IPS-20b (cell line): ENCODE results near the gene CTBP1.

Experiments used
- H3K27ac ChIP-seq: one replicate; pipeline ENCODE4 v1.5.1; 2013; ENCODE audit warnings: low read length
- H3K27me3 ChIP-seq: 2 replicates; pipeline ENCODE4 v1.6.1; 2013; ENCODE audit warnings: mild to moderate bottlenecking, low read length, inconsistent platforms; ENCODE audit not compliant: insufficient read depth
- H3K36me3 ChIP-seq: 2 replicates; pipeline ENCODE4 v1.6.1; 2013; ENCODE audit warnings: low read depth, mild to moderate bottlenecking, inconsistent platforms, low read length, moderate library complexity; ENCODE audit not compliant: insufficient read depth
- H3K4me1 ChIP-seq: 2 replicates; pipeline ENCODE4 v1.6.1; 2013; ENCODE audit warnings: mild to moderate bottlenecking, control low read depth, inconsistent platforms, low read length, moderate library complexity; ENCODE audit not compliant: insufficient read depth
- H3K4me3 ChIP-seq: 2 replicates; pipeline ENCODE4 v1.5.1; 2013; ENCODE audit warnings: mild to moderate bottlenecking, low read length, inconsistent platforms
- H3K9ac ChIP-seq: 2 replicates; pipeline ENCODE4 v1.6.1; 2013; ENCODE audit warnings: low read depth, mild to moderate bottlenecking, inconsistent platforms, low read length, moderate library complexity
- H3K9me3 ChIP-seq: 2 replicates; pipeline ENCODE4 v1.6.1; 2013; ENCODE audit warnings: mild to moderate bottlenecking, low read depth, low read length, inconsistent platforms; ENCODE audit not compliant: insufficient read depth

The CTBP1 gene

GRCh38 chr4:1208970-1209704, 39.8 kb downstream of the CTBP1 start:
- Histone ChIP-seq H3K27me3 (no peaks in the 10 kb centered on the region), H3K36me3 (peaks cover 22% of the 10 kb centered on the region), H3K4me1 (no peaks in the 10 kb centered on the region), H3K9ac (no peak overlapping the region), H3K9me3 (no peaks in the 10 kb centered on the region), H3K4me3 (no peak overlapping the region), H3K27ac (no peak overlapping the region)

DNA sequence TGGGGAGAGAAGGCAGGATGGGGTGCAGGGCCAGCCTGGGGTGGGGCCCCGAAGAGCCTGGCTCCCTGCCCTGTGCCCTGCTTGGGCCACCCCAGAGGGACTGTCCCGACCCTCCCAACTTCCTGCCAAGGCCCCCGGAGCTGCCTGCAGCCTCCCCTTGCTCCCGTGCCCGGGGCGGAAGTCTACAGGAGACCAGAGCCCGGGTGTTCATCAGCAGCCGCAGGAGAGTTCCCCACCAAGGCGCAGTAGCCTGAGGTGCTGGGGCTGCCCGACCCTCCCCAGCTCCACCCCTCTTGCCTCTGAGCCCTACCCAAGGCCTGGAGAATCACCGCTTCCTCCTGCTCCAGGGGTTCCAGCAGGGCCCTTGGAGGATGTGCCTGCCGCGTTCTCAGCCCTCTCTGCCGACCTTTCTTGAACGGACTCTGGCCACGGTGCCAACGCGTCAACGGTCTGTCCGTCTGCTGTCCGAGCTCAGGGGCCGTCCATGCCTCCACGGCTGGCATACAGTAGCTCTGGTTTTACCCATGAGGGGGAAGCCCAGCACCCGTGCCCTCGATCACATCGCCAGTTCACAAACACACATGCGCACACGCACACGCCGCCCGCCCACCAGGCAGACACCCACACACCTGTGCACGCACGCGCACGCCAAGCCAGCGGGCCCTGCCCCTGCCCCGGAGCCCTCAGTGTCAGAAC, 40.5 kb downstream of the CTBP1 start:
- H3K27me3 ChIP-seq: no peaks in the 10 kb centered on the region
- H3K9me3 ChIP-seq: no peaks in the 10 kb centered on the region
- H3K9ac ChIP-seq: no peak overlapping the region
- no peaks in the 10 kb centered on the region for H3K4me1 ChIP-seq
- no peak overlapping the region for H3K4me3 ChIP-seq
- H3K36me3 ChIP-seq: peaks cover 18% of the 10 kb centered on the region
- no peak overlapping the region for H3K27ac ChIP-seq

- Histone ChIP-seq H3K4me3 (no peak overlapping the region), H3K4me1 (no peaks in the 10 kb centered on the region), H3K9ac (no peak overlapping the region), H3K9me3 (no peaks in the 10 kb centered on the region), H3K27me3 (no peaks in the 10 kb centered on the region), H3K27ac (no peak overlapping the region), H3K36me3 (peaks cover 12% of the 10 kb centered on the region)
Observed at GRCh38 chr4:1207603-1208265, 41.2 kb downstream of the CTBP1 start.

- Histone ChIP-seq H3K9me3 (no peaks in the 10 kb centered on the region), H3K4me3 (no peak overlapping the region), H3K27me3 (no peaks in the 10 kb centered on the region), H3K9ac (no peak overlapping the region), H3K4me1 (no peaks in the 10 kb centered on the region), H3K27ac (no peak overlapping the region), H3K36me3 (peaks cover 8% of the 10 kb centered on the region)
Observed at GRCh38 chr4:1207157-1207470, 41.8 kb downstream of the CTBP1 start.

GRCh38 chr4:1206299-1207156, 42.4 kb downstream of the CTBP1 start:
- H3K27ac ChIP-seq: no peak overlapping the region

GRCh38 chr4:1205586-1206298, 43.2 kb downstream of the CTBP1 start:
- Histone ChIP-seq H3K27me3 (no peaks in the 10 kb centered on the region), H3K4me3 (no peak overlapping the region), H3K9me3 (no peaks in the 10 kb centered on the region), H3K4me1 (no peaks in the 10 kb centered on the region), H3K36me3 (no peaks in the 10 kb centered on the region), H3K9ac (no peak overlapping the region), H3K27ac (no peak overlapping the region)

More at GRCh38 chr4:1206299-1207156, 42.4 kb downstream of the CTBP1 start:
- Histone ChIP-seq H3K9me3 (no peaks in the 10 kb centered on the region), H3K36me3 (peaks cover 5% of the 10 kb centered on the region), H3K4me1 (no peaks in the 10 kb centered on the region), H3K9ac (no peak overlapping the region), H3K4me3 (no peak overlapping the region), H3K27me3 (no peaks in the 10 kb centered on the region)

- Histone ChIP-seq H3K27me3 (no peaks in the 10 kb centered on the region), H3K4me3 (no peak overlapping the region), H3K36me3 (no peaks in the 10 kb centered on the region), H3K9ac (no peak overlapping the region), H3K27ac (no peak overlapping the region), H3K4me1 (no peaks in the 10 kb centered on the region), H3K9me3 (no peaks in the 10 kb centered on the region)
Observed at GRCh38 chr4:1204828-1205585, 43.9 kb downstream of the CTBP1 start.

DNA sequence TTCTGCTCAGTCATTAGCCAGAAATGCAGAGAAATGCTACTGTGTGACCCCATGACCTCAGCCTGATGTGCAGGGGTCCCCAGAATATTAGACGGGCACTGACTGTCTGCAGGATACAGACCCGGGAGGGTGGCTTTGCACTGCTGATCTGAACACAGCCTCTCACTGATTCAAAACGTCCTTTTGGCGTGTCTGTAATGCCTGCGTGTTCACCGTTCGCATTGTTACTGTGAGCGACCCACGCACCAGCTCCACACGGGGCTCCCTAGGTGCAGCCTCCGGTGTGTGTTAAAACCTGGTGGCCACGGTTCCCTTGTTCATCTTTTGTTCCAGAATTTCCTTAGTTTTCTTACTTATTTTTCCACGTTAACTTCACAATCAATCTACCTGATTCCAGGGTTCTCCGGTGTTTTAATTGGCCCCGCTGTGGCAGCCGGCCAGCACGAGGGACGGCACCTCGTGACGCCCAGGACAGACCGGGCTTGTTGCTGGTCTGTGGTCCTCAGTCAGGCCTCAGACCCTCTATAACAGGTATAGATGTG, 44.6 kb downstream of the CTBP1 start:
- Histone ChIP-seq H3K36me3 (no peaks in the 10 kb centered on the region), H3K4me1 (no peaks in the 10 kb centered on the region), H3K27me3 (no peaks in the 10 kb centered on the region), H3K27ac (no peak overlapping the region), H3K9me3 (no peaks in the 10 kb centered on the region), H3K4me3 (no peak overlapping the region), H3K9ac (no peak overlapping the region)

DNA sequence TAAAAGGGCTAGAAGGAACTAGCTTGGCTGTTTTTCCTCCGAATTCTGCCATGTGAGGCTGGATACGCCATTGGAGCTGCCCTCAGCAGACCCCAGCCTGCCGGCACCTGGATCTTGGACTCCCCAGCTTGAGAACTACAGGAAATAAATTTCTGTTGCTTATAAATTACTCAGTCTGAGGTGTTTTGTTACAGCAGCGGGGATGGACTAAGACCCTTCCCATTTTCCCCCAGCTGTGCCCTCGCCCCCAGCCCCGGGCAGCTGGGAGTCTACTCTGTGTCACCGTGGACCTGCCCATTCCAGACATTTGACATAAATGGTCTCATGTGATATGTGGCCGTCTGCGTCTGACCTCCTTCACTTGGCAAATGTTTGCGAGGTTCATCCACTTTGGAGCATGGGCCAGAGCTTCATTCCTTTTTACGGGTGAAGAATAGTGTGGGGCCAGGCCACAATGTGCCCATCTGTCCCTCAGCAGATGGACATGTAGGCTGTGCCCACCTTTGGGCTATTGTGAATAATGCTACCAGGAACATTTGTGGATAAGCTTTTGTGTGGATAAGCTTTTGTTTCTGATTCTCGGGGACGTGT, 45.8 kb downstream of the CTBP1 start:
- no peaks in the 10 kb centered on the region for H3K4me1 ChIP-seq
- no peak overlapping the region for H3K27ac ChIP-seq
- no peak overlapping the region for H3K4me3 ChIP-seq
- no peaks in the 10 kb centered on the region for H3K36me3 ChIP-seq
- no peaks in the 10 kb centered on the region for H3K27me3 ChIP-seq
- no peak overlapping the region for H3K9ac ChIP-seq
- no peaks in the 10 kb centered on the region for H3K9me3 ChIP-seq

DNA sequence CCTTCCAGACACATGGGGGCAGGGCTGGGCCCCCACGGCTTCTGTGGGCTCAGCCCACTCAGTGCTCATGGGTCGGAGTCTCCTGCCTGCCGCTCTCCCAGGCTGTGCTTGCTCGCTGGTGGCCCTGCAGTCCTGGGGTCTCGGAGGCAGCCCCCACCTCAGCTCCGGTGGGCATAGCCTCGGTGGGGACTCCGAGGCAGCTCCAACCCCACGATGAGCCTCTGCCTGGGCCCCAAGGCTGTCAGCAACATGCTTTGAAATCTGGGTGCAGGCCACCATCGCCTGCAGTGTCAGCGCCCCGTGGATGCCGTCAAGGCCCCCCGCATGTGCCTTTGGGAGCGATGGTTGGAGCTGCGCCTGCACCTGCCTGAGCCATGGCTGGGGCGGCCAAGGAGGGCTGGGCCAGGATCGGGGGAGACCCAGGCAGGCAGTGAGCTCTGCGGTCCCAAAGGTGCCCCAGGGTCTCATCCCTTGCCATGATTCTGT, 46.4 kb downstream of the CTBP1 start:
- Histone ChIP-seq H3K9me3 (no peaks in the 10 kb centered on the region), H3K4me3 (no peak overlapping the region), H3K27me3 (no peaks in the 10 kb centered on the region), H3K9ac (no peak overlapping the region), H3K27ac (no peak overlapping the region), H3K4me1 (no peaks in the 10 kb centered on the region), H3K36me3 (no peaks in the 10 kb centered on the region)
